Activated T-cell treated with anti-CD3 and anti-CD28 coated beads, Interleukin-2, amount 50 U/mL, for 24 hours (primary cell): ENCODE results near the gene EVA1A.

ENCODE experiments used
- DNase-seq: peaks from one replicate; pipeline ENCODE4 v3.0.0-alpha.2; 2020
- H3K27ac Mint-ChIP-seq: 2 replicates; pipeline ENCODE4 v1.8.0; 2020; ENCODE audit warnings: mild to moderate bottlenecking, mixed read lengths
- H3K27me3 Mint-ChIP-seq: 2 replicates; pipeline ENCODE4 v1.8.0; 2020; ENCODE audit warnings: mixed read lengths
- H3K36me3 Mint-ChIP-seq: 2 replicates; pipeline ENCODE4 v1.8.0; 2020; ENCODE audit warnings: low read depth, mixed read lengths
- H3K4me1 Mint-ChIP-seq: 2 replicates; pipeline ENCODE4 v1.8.0; 2020; ENCODE audit warnings: low read depth, mixed read lengths
- H3K4me3 Mint-ChIP-seq: 2 replicates; pipeline ENCODE4 v1.8.0; 2020; ENCODE audit warnings: mild to moderate bottlenecking, moderate library complexity, mixed read lengths
- H3K9me3 Mint-ChIP-seq: 2 replicates; pipeline ENCODE4 v1.8.0; 2020; ENCODE audit warnings: mixed read lengths

Gene EVA1A

GRCh38 chr2:75560022-75560767, 544 bp downstream of the EVA1A start:
- Mint-ChIP-seq H3K9me3 (no peaks in the 10 kb centered on the region), H3K27me3 (peaks cover 68% of the 10 kb centered on the region), H3K4me3 (peak overlapping the region; percentile 76), H3K36me3 (no peaks in the 10 kb centered on the region), H3K27ac (no peak overlapping the region), H3K4me1 (peaks cover 21% of the 10 kb centered on the region)
- peak; percentile 35 for DNase-seq

DNA sequence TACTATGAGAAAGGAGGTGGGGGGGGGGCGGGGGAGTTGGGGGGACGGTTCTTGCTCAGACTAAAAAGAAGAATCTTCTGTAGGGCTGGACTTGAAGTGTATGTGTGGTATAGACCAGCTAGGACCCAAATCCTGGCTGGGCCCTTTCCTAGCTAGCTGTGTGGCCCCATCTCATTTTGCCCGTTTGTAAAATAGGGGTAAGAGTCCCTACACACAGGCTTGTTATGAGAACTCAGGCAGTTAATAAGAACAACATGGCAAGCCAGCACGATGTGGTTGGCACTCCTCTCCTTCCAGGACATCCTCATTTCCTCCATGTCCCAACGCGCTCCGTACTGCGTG, 1.1 kb downstream of the EVA1A start:
- Mint-ChIP-seq H3K4me1 (peaks cover 19% of the 10 kb centered on the region), H3K27ac (no peak overlapping the region), H3K36me3 (no peaks in the 10 kb centered on the region), H3K27me3 (peaks cover 66% of the 10 kb centered on the region), H3K4me3 (peak overlapping the region; percentile 76), H3K9me3 (no peaks in the 10 kb centered on the region)
- DNase-seq = no peak

DNA sequence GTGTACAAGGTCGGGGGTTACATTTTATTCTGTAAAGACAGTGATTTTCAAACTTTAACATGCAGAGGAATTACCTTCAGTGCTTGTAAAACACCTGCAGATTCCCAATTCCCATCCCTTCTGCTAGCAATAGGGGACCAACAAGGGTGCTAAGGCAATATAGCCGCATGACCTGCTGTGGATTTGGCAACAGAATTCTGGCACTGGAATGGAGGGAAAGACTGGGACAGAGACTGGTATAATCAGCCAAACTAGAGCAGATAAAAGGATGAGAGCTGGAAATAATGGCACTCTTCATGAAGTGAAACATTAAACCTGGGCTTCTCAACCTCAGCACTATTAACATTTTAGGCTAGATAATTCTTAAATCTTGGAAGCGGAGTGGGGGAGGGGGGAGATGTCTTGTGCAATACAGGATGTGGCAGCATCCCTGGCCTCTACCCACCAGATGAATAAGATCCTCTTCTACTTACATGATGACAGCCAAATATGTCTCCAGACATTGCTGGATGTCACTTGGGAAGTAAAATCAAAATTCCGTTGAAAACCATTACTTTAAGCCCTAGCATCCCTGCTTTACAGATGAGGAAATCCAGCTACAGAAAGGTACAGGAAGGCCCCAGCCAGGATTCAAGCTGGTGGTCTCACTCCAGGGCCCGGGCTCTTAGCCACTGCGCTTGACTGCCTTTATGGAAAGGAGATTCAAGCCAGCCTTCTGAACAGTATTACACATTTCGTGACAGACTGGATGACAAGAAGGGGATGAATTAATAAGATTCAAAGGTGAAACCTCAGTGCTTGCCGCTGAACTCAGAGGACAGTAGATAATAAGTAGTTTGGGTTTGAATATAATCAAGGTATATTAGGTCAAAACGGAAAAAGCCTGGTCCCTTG, 1.7 kb downstream of the EVA1A start:
- no peak overlapping the region for H3K27ac Mint-ChIP-seq
- no peak overlapping the region for H3K4me3 Mint-ChIP-seq
- no peaks in the 10 kb centered on the region for H3K36me3 Mint-ChIP-seq
- peaks cover 19% of the 10 kb centered on the region for H3K4me1 Mint-ChIP-seq
- peaks cover 61% of the 10 kb centered on the region for H3K27me3 Mint-ChIP-seq
- no peaks in the 10 kb centered on the region for H3K9me3 Mint-ChIP-seq
- no peak for DNase-seq

DNA sequence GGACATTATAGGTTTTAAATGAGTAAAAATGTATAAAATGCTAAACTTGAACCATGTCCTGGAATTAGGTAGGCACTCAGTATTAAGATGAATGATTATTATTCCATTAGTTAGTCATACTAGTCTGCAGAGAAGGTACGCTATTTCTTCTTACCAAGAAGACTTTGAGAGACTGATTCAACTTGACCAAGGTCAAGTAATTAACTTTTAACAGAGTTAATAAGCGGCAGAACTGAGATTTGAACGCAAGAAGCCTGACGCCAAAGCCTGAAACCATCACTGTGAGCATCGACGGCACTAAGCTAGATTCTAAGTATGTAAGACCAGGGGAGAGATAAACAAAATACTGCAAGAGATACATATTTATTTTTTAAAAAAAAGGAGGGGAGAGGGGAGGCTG, 2.6 kb downstream of the EVA1A start:
- H3K27me3 Mint-ChIP-seq = peaks cover 53% of the 10 kb centered on the region
- DNase-seq = no peak
- H3K4me3 Mint-ChIP-seq = no peak overlapping the region
- H3K27ac Mint-ChIP-seq = no peak overlapping the region
- H3K36me3 Mint-ChIP-seq = no peaks in the 10 kb centered on the region
- H3K9me3 Mint-ChIP-seq = no peaks in the 10 kb centered on the region
- H3K4me1 Mint-ChIP-seq = peaks cover 13% of the 10 kb centered on the region

GRCh38 chr2:75557474-75558133, 3.1 kb downstream of the EVA1A start:
- Mint-ChIP-seq H3K4me1 (peaks cover 13% of the 10 kb centered on the region), H3K27me3 (peaks cover 48% of the 10 kb centered on the region), H3K36me3 (no peaks in the 10 kb centered on the region), H3K9me3 (no peaks in the 10 kb centered on the region), H3K27ac (no peak overlapping the region), H3K4me3 (no peak overlapping the region)
- DNase-seq = no peak

DNA sequence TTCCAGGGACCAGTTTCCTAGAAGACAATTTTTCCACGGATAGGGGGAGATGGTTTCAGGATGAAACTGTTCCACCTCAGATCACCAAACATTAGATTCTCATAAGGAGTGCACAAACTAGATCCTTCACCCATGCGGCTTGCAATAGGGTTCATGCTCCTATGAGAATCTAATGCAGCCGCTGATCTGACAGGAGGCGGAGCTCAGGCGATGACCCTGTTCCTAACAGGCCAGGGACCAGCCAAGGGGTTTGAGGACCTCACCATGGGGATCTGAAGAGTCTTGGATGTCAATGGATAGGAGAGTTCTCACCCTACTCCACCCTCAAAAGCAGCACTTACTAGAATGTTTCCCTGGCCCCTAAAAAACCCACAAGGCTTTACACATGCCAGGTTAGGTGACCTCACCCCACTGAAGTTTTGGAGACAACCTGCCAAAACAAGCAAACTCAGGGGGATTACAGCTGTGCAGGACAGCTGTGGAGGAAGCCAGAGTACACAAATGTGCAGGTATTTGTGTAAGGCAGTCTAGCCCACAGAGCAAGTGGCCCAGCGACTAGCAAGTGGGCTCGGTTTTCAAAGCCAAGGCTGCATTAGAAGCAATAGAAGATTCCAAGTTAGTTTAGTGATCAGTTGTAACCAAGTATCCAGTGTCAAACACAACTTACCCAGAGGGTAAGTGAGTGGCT, 3.9 kb downstream of the EVA1A start:
- no peak overlapping the region for H3K4me3 Mint-ChIP-seq
- H3K27ac Mint-ChIP-seq = no peak overlapping the region
- no peaks in the 10 kb centered on the region for H3K9me3 Mint-ChIP-seq
- no peak for DNase-seq
- no peaks in the 10 kb centered on the region for H3K36me3 Mint-ChIP-seq
- H3K4me1 Mint-ChIP-seq = peaks cover 12% of the 10 kb centered on the region
- peaks cover 48% of the 10 kb centered on the region for H3K27me3 Mint-ChIP-seq

- Mint-ChIP-seq H3K27me3 (peaks cover 45% of the 10 kb centered on the region), H3K4me3 (no peak overlapping the region), H3K9me3 (no peaks in the 10 kb centered on the region), H3K36me3 (no peaks in the 10 kb centered on the region), H3K4me1 (peaks cover 6% of the 10 kb centered on the region), H3K27ac (no peak overlapping the region)
- DNase-seq = no peak
Observed at GRCh38 chr2:75555701-75556100, 5.0 kb downstream of the EVA1A start.

GRCh38 chr2:75553935-75554531, 6.7 kb downstream of the EVA1A start:
- Mint-ChIP-seq H3K36me3 (no peaks in the 10 kb centered on the region), H3K9me3 (no peaks in the 10 kb centered on the region), H3K4me1 (no peaks in the 10 kb centered on the region), H3K4me3 (no peak overlapping the region), H3K27me3 (peaks cover 39% of the 10 kb centered on the region), H3K27ac (no peak overlapping the region)
- no peak for DNase-seq

GRCh38 chr2:75552222-75552621, 8.5 kb downstream of the EVA1A start:
- DNase-seq = no peak
- Mint-ChIP-seq H3K4me1 (no peaks in the 10 kb centered on the region), H3K4me3 (no peak overlapping the region), H3K36me3 (no peaks in the 10 kb centered on the region), H3K9me3 (no peaks in the 10 kb centered on the region), H3K27ac (no peak overlapping the region), H3K27me3 (peaks cover 23% of the 10 kb centered on the region)

DNA sequence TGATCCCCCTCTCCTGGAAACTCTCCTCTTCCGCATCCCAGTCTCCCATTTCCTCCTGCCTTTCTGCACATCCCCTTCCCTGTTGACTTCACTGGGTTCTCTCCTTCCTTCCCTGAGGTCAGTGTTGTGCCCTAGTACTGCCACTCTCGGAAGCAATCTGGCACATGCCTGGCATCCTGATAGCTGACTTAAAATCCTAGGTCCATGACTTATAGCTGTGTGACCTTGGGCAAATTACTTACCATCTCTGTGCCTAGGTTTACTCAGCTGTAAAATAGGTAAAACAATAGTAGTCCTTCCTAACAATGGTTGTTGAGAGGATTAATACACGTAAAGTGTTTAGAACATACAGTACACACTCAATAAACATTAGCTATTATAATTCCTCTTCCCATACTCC, 9.3 kb downstream of the EVA1A start:
- Mint-ChIP-seq H3K9me3 (no peaks in the 10 kb centered on the region), H3K27ac (no peak overlapping the region)

GRCh38 chr2:75549401-75550253, 11.1 kb downstream of the EVA1A start:
- no peaks in the 10 kb centered on the region for H3K4me1 Mint-ChIP-seq
- no peaks in the 10 kb centered on the region for H3K36me3 Mint-ChIP-seq
- DNase-seq = no peak
- no peaks in the 10 kb centered on the region for H3K9me3 Mint-ChIP-seq
- no peak overlapping the region for H3K4me3 Mint-ChIP-seq
- peaks cover 20% of the 10 kb centered on the region for H3K27me3 Mint-ChIP-seq
- no peak overlapping the region for H3K27ac Mint-ChIP-seq

More for the DNA sequence above, 9.3 kb downstream of the EVA1A start:
- no peaks in the 10 kb centered on the region for H3K4me1 Mint-ChIP-seq
- no peak overlapping the region for H3K4me3 Mint-ChIP-seq
- DNase-seq = no peak
- H3K36me3 Mint-ChIP-seq = no peaks in the 10 kb centered on the region
- H3K27me3 Mint-ChIP-seq = peaks cover 23% of the 10 kb centered on the region

GRCh38 chr2:75548036-75548573, 12.6 kb downstream of the EVA1A start:
- Mint-ChIP-seq H3K27ac (no peak overlapping the region), H3K4me1 (no peaks in the 10 kb centered on the region), H3K4me3 (no peak overlapping the region), H3K9me3 (no peaks in the 10 kb centered on the region), H3K27me3 (peaks cover 19% of the 10 kb centered on the region), H3K36me3 (no peaks in the 10 kb centered on the region)
- no peak for DNase-seq

DNA sequence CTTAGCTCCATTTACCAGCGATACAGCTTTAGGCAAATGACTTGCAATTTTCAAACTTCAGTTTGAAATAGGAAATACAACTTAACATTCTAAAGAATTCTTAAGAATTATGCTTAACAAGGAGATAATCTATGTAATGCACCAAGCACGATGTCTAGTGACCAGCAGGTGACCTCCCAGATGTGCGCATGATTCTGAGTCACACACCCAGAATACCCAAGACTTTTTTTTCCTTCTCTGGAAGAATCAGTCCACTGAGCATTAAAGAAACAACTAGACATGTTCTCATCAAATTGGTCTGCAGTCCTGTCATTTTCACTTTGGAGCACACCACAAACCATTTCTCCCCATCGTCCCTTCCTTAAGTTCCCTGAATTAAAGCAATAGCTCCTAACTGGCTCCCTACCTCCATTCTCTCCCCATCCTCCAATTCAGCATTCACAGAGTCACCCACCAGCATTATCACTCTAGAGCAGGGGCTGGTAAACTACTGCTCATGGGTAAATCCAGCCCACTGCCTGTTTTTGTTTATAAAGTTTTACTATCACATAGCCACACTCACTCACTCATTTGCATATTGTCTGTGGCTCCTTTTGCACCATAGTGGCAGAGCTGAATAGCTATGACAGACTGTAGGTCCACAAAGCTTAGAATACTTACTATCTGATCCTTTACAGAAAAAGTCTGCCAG, 13.2 kb downstream of the EVA1A start:
- Mint-ChIP-seq H3K4me3 (no peak overlapping the region), H3K36me3 (no peaks in the 10 kb centered on the region), H3K27ac (no peak overlapping the region), H3K27me3 (peaks cover 19% of the 10 kb centered on the region), H3K9me3 (no peaks in the 10 kb centered on the region), H3K4me1 (no peaks in the 10 kb centered on the region)
- DNase-seq = no peak
